ENCODE measurements around the gene EDIL3. TPM values are rescaled to one million over a fixed set of nuclear protein-coding genes. Genes with fewer than 3 reads are reported as not detected.

EDIL3 gene
- total RNA-seq, 1 experiment from 2014 or later = 0.32 TPM

DNA sequence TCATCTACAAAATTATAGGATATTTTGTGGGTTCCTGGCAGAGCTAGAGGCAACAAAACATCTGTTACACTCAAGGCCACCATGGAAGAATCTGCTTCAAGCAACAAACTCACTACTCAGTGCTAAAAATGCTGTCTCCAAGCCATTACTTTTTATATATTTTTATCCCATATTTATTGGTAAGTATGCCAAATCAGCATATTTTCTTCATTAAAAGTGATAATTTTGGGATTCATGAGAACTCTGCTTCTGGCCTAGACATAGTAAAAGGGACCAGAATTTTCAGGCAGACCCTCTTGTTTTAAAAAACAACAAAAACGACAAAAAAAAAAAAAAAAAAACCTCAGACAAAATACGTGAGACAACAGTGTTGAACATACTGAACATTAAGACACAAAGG lies 236.0 kb downstream of the EDIL3 start:
- Histone ChIP-seq H4K20me1 (ENCODE audit: insufficient read depth) (no peaks in the 10 kb centered on the region), H3K9me3 (ENCODE audit: control insufficient read depth in 1 of 2, insufficient read depth in 1 of 2, low read depth in 1 of 2, low read length in 2 of 2) (no peaks in the 10 kb centered on the region), H3K79me2 (ENCODE audit: insufficient read depth, low read length) (no peaks in the 10 kb centered on the region), H3K27ac (ENCODE audit: low read depth, low read length) (no peak overlapping the region), H2AFZ (ENCODE audit: low read depth, low read length, poor library complexity, severe bottlenecking) (no peak overlapping the region), H3K9ac (ENCODE audit: low read length) (no peak overlapping the region), H3K27me3 (ENCODE audit: insufficient read depth, low read length) (no peaks in the 10 kb centered on the region), H3K4me1 (ENCODE audit: control insufficient read depth in 1 of 2, insufficient read depth in 2 of 2, low read length in 2 of 2) (no peaks in the 10 kb centered on the region), H3K4me2 (ENCODE audit: low read length) (no peak overlapping the region), H3K36me3 (ENCODE audit: control insufficient read depth in 1 of 2, insufficient read depth in 2 of 2, low read length in 2 of 2) (no peaks in the 10 kb centered on the region), H3K4me3 (replicated peaks in 1 of 2; ENCODE audit: low read depth in 1 of 2, low read length in 2 of 2) (no peak overlapping the region), H3K9me2 (ENCODE audit: insufficient read depth) (no peaks in the 10 kb centered on the region)
- intact Hi-C loops (cut with micrococcal nuclease) = no loop called here
- no TSS peak for BruUV-seq (replicated peaks)
- ChIA-PET CTCF (no interaction called here), RAD21 (ENCODE audit: low non-redundant PET in 1 of 2, low total read pairs in 2 of 2, uncharacterized antibody in 2 of 2, unreplicated experiment in 2 of 2) (no interaction called here), POLR2A (no interaction called here)
- ATAC-seq = no peak
- TF ChIP-seq ZFX (IDR thresholded peaks at IDR 0.05) = no peak
- no peak for TF ChIP-seq ZNF274 (IDR thresholded peaks at IDR 0.05; ENCODE audit: low read depth, low read length)
- TF ChIP-seq JUND (IDR thresholded peaks at IDR 0.05) = no peak
- TF ChIP-seq, protein P1, sequence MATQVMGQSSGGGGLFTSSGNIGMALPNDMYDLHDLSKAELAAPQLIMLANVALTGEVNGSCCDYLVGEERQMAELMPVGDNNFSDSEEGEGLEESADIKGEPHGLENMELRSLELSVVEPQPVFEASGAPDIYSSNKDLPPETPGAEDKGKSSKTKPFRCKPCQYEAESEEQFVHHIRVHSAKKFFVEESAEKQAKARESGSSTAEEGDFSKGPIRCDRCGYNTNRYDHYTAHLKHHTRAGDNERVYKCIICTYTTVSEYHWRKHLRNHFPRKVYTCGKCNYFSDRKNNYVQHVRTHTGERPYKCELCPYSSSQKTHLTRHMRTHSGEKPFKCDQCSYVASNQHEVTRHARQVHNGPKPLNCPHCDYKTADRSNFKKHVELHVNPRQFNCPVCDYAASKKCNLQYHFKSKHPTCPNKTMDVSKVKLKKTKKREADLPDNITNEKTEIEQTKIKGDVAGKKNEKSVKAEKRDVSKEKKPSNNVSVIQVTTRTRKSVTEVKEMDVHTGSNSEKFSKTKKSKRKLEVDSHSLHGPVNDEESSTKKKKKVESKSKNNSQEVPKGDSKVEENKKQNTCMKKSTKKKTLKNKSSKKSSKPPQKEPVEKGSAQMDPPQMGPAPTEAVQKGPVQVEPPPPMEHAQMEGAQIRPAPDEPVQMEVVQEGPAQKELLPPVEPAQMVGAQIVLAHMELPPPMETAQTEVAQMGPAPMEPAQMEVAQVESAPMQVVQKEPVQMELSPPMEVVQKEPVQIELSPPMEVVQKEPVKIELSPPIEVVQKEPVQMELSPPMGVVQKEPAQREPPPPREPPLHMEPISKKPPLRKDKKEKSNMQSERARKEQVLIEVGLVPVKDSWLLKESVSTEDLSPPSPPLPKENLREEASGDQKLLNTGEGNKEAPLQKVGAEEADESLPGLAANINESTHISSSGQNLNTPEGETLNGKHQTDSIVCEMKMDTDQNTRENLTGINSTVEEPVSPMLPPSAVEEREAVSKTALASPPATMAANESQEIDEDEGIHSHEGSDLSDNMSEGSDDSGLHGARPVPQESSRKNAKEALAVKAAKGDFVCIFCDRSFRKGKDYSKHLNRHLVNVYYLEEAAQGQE (IDR thresholded peaks at IDR 0.05; ENCODE audit: low read depth) = no peak
- no peak for TF ChIP-seq SIN3A (IDR thresholded peaks at IDR 0.05; ENCODE audit: low read depth)
- no peak for TF ChIP-seq SRF (IDR thresholded peaks at IDR 0.05; ENCODE audit: low read depth)
- no peak for TF ChIP-seq EGR1 (IDR thresholded peaks at IDR 0.05; ENCODE audit: low read depth)
- no peak for TF ChIP-seq POLR2A (IDR thresholded peaks at IDR 0.05; ENCODE audit: borderline replicate concordance, extremely low read depth, insufficient read depth, insufficient read length)
- no peak for TF ChIP-seq CEBPB (IDR thresholded peaks at IDR 0.05; ENCODE audit: low read depth)
- TF ChIP-seq POLR2AphosphoS5 (IDR thresholded peaks at IDR 0.05; ENCODE audit: low read depth, low read length) = no peak
- TF ChIP-seq SP1 (IDR thresholded peaks at IDR 0.05; ENCODE audit: low read depth) = no peak
- DNase-seq (ENCODE audit: low read depth, low spot score) = no peak

All from HCT116 (cell line).